ENCODE measurements around the gene HELZ2.
"Not testable (repeated sequence)": the region's sequence is repeated elsewhere in the genome, so short reads cannot be mapped to it uniquely, and the experiment has no call there.

Gene HELZ2

GRCh38 chr20:63580796-63581461, 6.9 kb upstream of the HELZ2 start:
- ATAC-seq (peak; percentile 83), DNase-seq (peak; percentile 66)

GRCh38 chr20:63579017-63579694, 5.1 kb upstream of the HELZ2 start:
- no peak for ATAC-seq
- no peak for DNase-seq

- no peak for ATAC-seq
- DNase-seq, result no peak
Observed at GRCh38 chr20:63578224-63579016, 4.4 kb upstream of the HELZ2 start.

GRCh38 chr20:63577317-63577894, 3.4 kb upstream of the HELZ2 start:
- ATAC-seq, result no peak
- DNase-seq, result no peak

- ATAC-seq (no peak), DNase-seq (no peak)
Observed at GRCh38 chr20:63576311-63576710, 2.3 kb upstream of the HELZ2 start.

GRCh38 chr20:63574829-63575743, 1.0 kb upstream of the HELZ2 start:
- no peak for DNase-seq

GRCh38 chr20:63573647-63574131, 350 bp downstream of the HELZ2 start:
- ATAC-seq, result peak; percentile 6
- no peak for DNase-seq

More at GRCh38 chr20:63574829-63575743, 1.0 kb upstream of the HELZ2 start:
- ATAC-seq, result no peak

GRCh38 chr20:63572788-63573646, 1.0 kb downstream of the HELZ2 start:
- ATAC-seq (no peak), DNase-seq (no peak)

GRCh38 chr20:63572071-63572787, 1.8 kb downstream of the HELZ2 start:
- DNase-seq (no peak), ATAC-seq (no peak)

GRCh38 chr20:63571087-63571478, 3.0 kb downstream of the HELZ2 start:
- not testable (repeated sequence) for ATAC-seq, DNase-seq

GRCh38 chr20:63570281-63571086, 3.6 kb downstream of the HELZ2 start:
- ATAC-seq (no peak), DNase-seq (no peak)

GRCh38 chr20:63568986-63569949, 4.8 kb downstream of the HELZ2 start:
- ATAC-seq (no peak), DNase-seq (no peak)

GRCh38 chr20:63568170-63568981, 5.7 kb downstream of the HELZ2 start:
- ATAC-seq (no peak), DNase-seq (no peak)

- ATAC-seq, result peak; percentile 84
- peak; percentile 66 for DNase-seq
Observed at GRCh38 chr20:63567386-63568169, 6.5 kb downstream of the HELZ2 start.

GRCh38 chr20:63567136-63567385, 7.0 kb downstream of the HELZ2 start:
- ATAC-seq (no peak), DNase-seq (no peak)

GRCh38 chr20:63566395-63567135, 7.5 kb downstream of the HELZ2 start:
- ATAC-seq, result no peak

More at GRCh38 chr20:63566395-63567135, 7.5 kb downstream of the HELZ2 start:
- DNase-seq, result no peak

All from stimulated activated naive CD8-positive, alpha-beta T cell treated with anti-CD3 and anti-CD28 coated beads, Interleukin-15, Interleukin-2, amounts not matched to agents 100 U/mL and 50 U/mL, for 24 hours (primary cell).